Inflammatory macrophage (primary cell): Measurements from ENCODE around the gene COMMD1.
"Not testable (repeated sequence)": the region's sequence is repeated elsewhere in the genome, so short reads cannot be mapped to it uniquely, and the experiment has no call there.

Source experiments
- DNase-seq, 2 donors: peaks; one replicate each; pipeline ENCODE4 v3.0.0-alpha.2; 2020 to 2022

Gene COMMD1

DNA sequence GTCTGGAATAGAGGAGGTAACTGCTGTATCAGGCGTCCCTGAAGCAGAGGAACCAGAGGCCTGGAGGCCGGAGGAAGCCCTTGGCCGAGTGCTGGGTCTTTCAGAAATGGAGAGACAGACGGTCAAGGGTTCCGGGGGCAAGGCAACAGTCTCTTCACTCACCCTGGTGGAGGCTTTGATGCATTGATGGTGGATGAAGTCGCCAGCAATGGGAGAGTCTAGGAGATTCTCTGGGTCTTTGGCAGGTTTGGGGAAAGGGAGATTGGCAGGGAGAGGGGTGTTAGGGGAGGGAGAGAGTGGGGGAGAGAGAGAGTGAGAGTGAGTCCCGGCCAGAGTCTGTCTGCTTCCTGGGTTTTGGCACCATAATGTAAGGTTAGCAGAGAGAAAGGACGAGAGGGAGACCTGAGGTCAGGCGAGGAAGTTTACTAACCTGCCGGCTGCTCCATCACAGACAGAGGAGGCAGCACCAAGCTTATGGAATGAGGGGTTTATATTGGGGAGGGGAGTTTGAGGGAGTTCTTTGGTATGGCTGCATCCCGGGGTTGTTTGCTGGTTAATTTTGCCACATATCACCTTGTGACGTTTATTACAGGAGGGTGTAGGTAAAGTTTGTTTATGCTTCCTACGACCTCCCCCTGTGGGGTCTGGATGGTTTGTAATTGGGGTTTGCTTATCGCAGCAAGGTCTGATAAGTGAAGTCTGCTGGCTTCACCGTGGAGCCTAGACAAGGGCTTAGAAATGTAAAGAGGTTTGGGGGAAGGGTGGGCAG is 19.6 kb downstream of the COMMD1 start:
- DNase-seq, result no peak

GRCh38 chr2:61926531-61927477 is 21.3 kb downstream of the COMMD1 start:
- DNase-seq, result no peak

- no peak for DNase-seq
Observed at GRCh38 chr2:61928826-61929461, 23.5 kb downstream of the COMMD1 start.

GRCh38 chr2:61937098-61937497 is 31.6 kb downstream of the COMMD1 start:
- no peak for DNase-seq

- no peak for DNase-seq
Observed at GRCh38 chr2:61937886-61938285, 32.4 kb downstream of the COMMD1 start.

GRCh38 chr2:61938511-61938910 is 33.0 kb downstream of the COMMD1 start:
- DNase-seq, result no peak

- DNase-seq, result peak; percentile 37 to 55
Observed at GRCh38 chr2:61943251-61943650, 37.8 kb downstream of the COMMD1 start.

DNA sequence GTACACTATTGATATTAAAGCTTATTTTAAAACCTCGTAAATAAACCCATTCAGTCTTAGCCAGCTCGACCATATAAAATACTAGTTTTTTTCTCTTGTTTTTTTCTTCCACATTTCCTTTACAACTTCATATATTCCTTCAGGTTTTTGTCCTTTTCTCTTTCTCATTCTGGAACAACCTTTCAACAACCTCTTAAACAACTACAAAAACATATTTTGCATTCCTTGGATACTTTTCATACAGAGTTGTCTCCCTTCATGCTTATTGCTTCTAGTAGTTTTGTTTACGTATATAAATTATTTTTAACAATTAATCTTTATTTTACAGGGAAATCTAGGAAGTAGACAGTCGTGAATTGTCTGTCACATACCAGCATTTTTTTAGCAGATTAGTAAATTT is 41.2 kb downstream of the COMMD1 start:
- no peak for DNase-seq

- DNase-seq, result no peak
Observed at GRCh38 chr2:61948661-61949457, 43.4 kb downstream of the COMMD1 start.

GRCh38 chr2:61949458-61949713 is 43.9 kb downstream of the COMMD1 start:
- no peak for DNase-seq

DNA sequence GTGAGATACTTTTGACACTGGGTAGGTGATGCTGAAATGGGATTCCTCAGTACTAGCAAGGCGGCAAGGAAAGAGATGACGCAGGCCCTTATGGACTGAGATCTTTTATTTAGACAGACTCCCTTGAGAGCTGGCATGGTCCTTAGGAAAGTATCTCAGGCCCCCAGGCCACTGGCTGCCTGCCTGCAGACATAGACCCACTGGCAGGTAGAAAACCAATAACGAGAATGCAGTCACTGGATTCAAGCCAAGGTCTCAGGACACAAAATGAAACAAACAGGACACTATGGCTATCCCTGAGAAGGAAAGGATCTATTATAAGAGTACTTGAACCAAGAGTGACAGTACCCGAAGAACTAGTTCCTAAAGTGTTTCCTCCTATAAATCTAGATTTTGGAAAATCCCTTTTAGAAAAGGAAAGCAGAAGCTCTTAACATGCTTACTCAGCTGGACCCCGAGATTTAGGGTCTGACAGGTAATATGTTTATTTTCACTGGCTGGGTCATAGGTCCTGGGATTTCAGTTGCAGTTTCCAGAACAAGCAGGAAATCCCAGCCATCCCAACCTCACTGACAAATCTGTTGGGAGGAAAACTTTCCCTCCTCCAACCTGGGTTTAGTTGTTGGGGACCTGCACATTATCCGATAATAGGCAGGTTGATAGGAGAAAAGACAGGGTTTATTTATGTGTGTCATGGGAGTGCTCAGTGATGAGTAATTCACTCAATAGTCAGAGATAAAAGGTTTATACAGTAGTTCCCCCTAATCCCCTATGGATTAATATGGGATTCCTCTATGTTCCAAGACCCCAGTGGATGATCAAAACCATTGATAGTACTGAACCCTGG is 44.5 kb downstream of the COMMD1 start:
- no peak for DNase-seq

DNA sequence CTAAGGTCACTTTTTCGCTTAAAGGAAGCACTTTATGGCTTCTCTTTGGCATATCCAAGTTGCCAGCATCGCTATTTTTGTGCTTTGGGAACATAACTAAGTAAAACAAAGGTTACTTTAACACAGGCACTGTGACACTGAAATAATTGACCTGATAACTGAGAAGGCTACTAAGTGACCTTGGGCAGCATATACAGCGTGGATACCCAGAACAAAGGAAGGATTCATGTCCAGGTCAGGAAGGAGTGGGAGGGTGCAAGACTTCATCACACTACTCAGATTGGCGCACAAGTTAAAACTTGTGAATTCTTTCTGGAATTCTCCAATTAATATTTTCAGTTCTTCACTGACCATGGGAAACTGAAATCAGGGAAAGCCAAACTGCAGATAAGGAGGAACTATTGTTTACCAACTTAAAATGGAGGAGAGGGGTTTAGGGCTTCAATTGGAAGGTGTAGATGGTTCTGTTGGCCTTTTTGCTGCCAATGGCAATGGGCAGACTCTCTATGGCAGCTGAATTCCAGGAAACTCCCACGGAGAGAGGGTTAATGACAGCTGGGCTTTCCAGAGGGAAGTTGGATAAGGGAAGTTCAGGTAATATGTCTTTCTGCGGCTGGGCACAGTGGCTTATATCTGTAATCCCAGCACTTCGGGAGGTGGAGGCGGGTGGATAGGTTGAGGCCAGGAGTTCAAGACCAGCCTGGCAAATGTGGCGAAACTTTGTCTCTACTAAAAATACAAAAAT is 45.3 kb downstream of the COMMD1 start:
- peak; percentile 19 to 48 for DNase-seq

DNA sequence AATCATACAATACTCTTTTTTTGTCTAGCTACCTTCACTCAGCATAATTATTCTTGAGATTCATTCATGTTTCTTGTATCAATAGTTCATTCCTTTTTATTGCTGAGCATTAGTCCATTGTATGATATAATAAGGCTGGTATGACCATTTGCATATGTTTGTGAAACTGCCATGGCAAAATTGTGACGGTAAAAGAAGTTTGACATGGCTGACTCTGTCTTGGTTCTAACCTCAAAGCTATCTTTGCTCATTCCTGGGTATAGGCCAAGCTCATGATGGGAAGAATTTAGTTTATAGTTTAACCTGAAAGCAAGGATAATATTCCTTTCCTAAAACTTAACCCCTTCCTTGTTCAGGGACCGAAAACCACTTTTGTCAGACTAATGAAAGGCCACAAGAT is 46.4 kb downstream of the COMMD1 start:
- no peak for DNase-seq

DNA sequence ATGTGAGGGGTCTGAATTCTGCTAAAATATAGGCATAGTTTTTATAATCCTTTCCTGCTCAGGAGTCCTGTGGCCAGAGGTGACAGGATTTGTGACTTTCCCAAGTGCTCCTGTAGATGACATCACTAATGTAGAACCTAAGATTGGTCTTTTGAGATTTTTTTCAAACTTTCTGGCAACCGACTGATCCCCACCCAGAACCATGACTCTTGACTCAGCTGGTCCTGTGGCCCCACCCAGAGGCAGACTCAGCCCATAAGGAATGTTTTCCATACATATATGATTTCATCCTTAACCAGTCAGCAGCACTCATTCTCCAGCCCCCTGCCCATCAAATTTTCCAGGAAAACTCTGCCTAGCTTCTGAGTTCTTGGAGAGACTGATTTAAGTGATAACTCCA is 46.8 kb downstream of the COMMD1 start:
- DNase-seq, result no peak

GRCh38 chr2:61954856-61955255 is 49.4 kb downstream of the COMMD1 start:
- DNase-seq, result not testable (repeated sequence)

DNA sequence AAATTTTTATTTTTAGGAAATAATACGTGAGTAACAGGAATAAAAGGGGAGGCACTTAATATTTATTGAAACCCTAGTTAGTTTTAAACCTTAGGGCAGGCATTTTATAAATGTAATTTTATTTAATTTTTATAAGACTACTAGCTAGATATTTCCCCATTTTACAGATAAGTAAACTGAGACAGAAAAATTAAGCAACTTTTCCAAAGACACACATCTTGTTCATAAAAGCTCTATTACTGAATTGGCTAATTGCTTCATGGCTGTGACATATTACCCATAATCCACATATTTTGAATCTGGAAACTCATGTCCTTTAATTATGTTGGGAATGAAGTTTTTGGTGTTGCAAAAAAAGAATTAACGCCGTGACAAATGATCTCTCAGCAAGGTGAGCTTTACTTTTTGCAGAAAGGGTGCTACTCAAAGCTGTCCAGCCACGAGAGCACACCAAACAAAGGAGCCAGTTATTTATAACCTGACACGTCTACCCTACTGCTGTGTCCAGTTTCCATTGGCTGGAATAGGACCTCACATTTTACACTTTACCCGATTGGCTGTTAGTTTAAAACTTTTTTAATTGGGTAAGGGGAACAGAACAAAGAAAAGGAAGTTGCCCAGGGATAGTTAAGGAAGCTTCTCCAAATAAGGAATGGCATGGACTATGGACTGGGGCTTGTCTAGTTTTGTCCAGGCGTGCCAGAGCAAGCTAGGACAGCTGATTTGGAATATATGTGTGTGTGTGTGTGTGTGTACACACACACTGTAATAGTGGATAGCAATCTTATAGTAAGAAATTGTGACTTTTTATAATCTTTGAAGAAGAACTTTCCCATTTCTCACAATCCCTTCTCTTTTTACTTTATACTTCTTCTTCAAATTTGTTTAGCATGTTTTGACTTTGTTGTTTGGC is 54.2 kb downstream of the COMMD1 start:
- no peak for DNase-seq

- DNase-seq, result no peak
Observed at GRCh38 chr2:61961231-61961901, 55.9 kb downstream of the COMMD1 start.

DNA sequence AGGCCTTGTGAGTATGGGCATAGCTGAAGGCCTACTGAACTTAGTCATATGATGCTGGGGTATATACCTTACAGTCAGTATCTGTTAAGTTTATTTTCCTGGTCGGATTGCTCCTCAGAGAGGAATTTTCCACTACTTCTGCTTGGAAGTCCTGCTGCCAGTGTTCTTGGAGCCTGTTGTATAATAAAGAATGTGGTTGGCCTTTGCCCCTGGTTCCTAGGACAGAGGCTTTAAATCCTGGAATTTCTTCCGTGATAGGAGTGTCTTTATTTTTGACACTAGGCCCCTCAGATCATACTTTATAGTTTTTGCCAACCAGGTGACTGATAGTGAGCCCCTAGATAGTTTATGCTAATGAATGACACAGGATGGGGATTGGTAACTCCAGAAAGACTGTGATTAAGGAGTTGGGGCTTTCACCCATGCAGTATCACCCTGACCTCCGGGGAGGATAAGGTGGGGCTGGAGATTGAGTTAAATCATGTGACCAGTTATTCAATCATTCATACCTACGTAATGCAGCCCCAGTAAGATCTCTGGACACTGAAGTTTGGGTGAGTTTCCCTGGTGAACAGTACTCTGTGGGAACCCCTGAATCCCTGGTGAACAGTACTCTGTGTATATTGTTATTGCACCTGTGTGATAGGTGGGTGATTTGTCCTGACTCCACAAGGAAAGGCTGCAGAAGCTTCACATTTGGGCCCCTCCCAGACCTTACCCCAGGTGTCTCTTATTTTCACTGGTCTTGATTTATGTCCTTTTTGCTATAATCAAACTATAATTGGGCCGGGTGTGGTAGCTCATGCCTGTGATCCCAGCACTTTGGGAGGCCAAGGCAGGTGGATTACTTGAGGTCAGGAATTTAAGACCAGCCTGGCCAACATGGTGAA is 56.9 kb downstream of the COMMD1 start:
- DNase-seq, result no peak
